Right lobe of liver (tissue), 4 donors: Measurements from ENCODE around the gene LARP4B.

Experiments
- POLR2A ChIP-seq: fragments of 450-650 bp; IDR thresholded peaks from one replicate; pipeline ENCODE4 v1.6.1; 2017; ENCODE audit warnings: antibody characterized with exemption, mild to moderate bottlenecking
- TF ChIP-seq, protein P1 (sequence below), 4 donors: fragments of 200-600 bp in 3 of 4; fragments of 450-650 bp in 1 of 4; IDR thresholded peaks; one replicate each; pipeline versions ENCODE4 v1.5.1 to v1.8.0; 2016 to 2022; ENCODE audit warnings: antibody characterized with exemption in 4 of 4, mild to moderate bottlenecking in 2 of 4
- donor health status: DM: no; HTN: no; CAD: no.
- donor health status: DM: no; HTN: no; CAD: no.
- donor health status: DM: no; HTN: yes; CAD: no.

- TF ChIP-seq POLR2A: no peak
- TF ChIP-seq, protein P1, sequence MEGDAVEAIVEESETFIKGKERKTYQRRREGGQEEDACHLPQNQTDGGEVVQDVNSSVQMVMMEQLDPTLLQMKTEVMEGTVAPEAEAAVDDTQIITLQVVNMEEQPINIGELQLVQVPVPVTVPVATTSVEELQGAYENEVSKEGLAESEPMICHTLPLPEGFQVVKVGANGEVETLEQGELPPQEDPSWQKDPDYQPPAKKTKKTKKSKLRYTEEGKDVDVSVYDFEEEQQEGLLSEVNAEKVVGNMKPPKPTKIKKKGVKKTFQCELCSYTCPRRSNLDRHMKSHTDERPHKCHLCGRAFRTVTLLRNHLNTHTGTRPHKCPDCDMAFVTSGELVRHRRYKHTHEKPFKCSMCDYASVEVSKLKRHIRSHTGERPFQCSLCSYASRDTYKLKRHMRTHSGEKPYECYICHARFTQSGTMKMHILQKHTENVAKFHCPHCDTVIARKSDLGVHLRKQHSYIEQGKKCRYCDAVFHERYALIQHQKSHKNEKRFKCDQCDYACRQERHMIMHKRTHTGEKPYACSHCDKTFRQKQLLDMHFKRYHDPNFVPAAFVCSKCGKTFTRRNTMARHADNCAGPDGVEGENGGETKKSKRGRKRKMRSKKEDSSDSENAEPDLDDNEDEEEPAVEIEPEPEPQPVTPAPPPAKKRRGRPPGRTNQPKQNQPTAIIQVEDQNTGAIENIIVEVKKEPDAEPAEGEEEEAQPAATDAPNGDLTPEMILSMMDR (IDR thresholded peaks at IDR 0.05): no peak
Observed at GRCh38 chr10:772227-772637, 159.3 kb downstream of the LARP4B start.
